Glutamatergic neuron (in vitro differentiated cells): ENCODE measurements around the gene TMBIM1. TPM values are rescaled to one million over a fixed set of nuclear protein-coding genes. Genes with fewer than 3 reads are reported as not detected.
"Not testable (repeated sequence)": the region's sequence is repeated elsewhere in the genome, so short reads cannot be mapped to it uniquely, and the experiment has no call there.

Experiments
- DNase-seq: peaks from one replicate; pipeline ENCODE4 v3.0.0; 2022
- H3K27ac Mint-ChIP-seq: one replicate; pipeline ENCODE4 v1.8.0; 2020; ENCODE audit warnings: mild to moderate bottlenecking, mixed read lengths, inconsistent platforms; ENCODE audit not compliant: unreplicated experiment
- H3K27me3 Mint-ChIP-seq: one replicate; pipeline ENCODE4 v1.8.0; 2020; ENCODE audit warnings: mild to moderate bottlenecking, moderate library complexity, mixed read lengths, inconsistent platforms; ENCODE audit not compliant: unreplicated experiment
- H3K36me3 Mint-ChIP-seq: one replicate; pipeline ENCODE4 v1.8.0; 2020; ENCODE audit warnings: mild to moderate bottlenecking, mixed read lengths, inconsistent platforms; ENCODE audit not compliant: unreplicated experiment
- H3K4me1 Mint-ChIP-seq: one replicate; pipeline ENCODE4 v1.8.0; 2020; ENCODE audit warnings: mild to moderate bottlenecking, low read depth, mixed read lengths, inconsistent platforms; ENCODE audit not compliant: unreplicated experiment
- H3K4me3 Mint-ChIP-seq: one replicate; pipeline ENCODE4 v1.8.0; 2020; ENCODE audit warnings: mild to moderate bottlenecking, mixed read lengths, inconsistent platforms; ENCODE audit not compliant: unreplicated experiment
- H3K9me3 Mint-ChIP-seq: one replicate; pipeline ENCODE4 v1.8.0; 2020; ENCODE audit warnings: mild to moderate bottlenecking, moderate library complexity, mixed read lengths, inconsistent platforms; ENCODE audit not compliant: unreplicated experiment
- total RNA-seq: library from RNA; stranded (reverse); fragmentation: NEBNext Ultra II Directional; extraction: Animal tissue kit (Norgen Biotek cat#: 25700); gene quantifications from one replicate; pipeline ENCODE4 v1.2.1, GENCODE V29; 2021; ENCODE audit not compliant: unreplicated experiment
- TF ChIP-seq, protein P1 (sequence below): fragments of 200-600 bp; sonication (generic); IDR thresholded peaks from one replicate; pipeline ENCODE4 v1.5.0; 2021; ENCODE audit not compliant: partially characterized antibody, unreplicated experiment

TMBIM1 gene
- total RNA-seq, 1 donor from 2014 or later: 1.8 TPM

DNA sequence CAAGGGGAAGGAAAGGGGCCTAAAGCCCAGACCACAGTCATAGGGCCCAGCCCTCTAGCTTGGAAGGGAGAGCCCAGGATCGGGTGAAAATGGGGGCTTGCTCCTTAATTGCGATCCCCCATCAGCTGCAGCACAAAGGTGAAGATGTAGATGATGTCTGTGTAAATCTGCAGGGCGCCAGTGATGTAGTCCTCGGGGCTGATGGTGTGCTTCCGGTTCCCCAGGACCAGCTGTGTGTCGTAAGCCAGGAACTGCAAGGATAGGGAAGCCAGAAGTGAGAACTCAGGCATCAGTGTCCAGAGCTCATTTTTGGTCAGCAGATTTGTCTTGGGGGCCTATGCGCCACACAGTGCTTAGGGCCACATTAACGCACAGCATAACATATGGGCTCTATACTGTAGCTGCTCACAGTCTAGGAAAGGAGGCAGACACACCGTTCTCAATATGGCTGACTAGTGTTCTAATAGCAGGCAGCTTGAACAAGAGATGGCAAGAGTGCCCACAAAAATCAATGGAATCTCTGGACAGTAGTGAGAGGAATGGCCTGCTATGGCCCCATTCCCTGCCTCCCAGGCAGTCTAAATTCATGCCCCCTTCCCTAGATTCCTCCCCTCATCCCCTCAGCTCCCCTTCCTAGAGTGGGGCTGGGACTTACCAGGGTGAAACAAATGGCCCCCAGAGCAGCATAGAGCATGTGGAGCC is 16.8 kb downstream of the TMBIM1 start:
- no peak for DNase-seq
- Mint-ChIP-seq H3K4me1 (peaks cover 29% of the 10 kb centered on the region), H3K27me3 (peaks cover 10% of the 10 kb centered on the region), H3K9me3 (peaks cover 9% of the 10 kb centered on the region), H3K27ac (peak overlapping the region; percentile 90), H3K36me3 (no peaks in the 10 kb centered on the region), H3K4me3 (peak overlapping the region; percentile 55)
- TF ChIP-seq, protein P1, sequence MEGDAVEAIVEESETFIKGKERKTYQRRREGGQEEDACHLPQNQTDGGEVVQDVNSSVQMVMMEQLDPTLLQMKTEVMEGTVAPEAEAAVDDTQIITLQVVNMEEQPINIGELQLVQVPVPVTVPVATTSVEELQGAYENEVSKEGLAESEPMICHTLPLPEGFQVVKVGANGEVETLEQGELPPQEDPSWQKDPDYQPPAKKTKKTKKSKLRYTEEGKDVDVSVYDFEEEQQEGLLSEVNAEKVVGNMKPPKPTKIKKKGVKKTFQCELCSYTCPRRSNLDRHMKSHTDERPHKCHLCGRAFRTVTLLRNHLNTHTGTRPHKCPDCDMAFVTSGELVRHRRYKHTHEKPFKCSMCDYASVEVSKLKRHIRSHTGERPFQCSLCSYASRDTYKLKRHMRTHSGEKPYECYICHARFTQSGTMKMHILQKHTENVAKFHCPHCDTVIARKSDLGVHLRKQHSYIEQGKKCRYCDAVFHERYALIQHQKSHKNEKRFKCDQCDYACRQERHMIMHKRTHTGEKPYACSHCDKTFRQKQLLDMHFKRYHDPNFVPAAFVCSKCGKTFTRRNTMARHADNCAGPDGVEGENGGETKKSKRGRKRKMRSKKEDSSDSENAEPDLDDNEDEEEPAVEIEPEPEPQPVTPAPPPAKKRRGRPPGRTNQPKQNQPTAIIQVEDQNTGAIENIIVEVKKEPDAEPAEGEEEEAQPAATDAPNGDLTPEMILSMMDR: no peak

DNA sequence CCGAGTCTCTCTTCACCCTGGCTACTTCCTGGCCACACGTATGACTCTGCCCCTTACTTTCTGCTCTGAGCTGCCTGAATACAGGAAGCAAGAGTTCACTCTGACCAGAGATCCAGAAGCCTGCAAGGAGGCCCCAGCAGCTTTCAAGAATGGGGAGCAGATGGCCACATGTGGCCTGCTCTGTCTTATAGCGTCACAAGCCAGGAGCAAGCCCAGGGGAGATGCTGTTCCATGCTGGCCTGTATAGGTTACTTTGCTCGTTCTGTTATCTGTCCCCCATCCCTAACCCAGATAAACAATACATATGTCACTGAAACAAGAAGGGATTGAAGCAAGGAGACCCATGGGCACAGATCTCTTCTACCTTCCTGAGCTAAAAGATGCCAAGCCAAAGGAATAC is 17.7 kb downstream of the TMBIM1 start:
- peak overlapping the region; percentile 90 for H3K27ac Mint-ChIP-seq

DNA sequence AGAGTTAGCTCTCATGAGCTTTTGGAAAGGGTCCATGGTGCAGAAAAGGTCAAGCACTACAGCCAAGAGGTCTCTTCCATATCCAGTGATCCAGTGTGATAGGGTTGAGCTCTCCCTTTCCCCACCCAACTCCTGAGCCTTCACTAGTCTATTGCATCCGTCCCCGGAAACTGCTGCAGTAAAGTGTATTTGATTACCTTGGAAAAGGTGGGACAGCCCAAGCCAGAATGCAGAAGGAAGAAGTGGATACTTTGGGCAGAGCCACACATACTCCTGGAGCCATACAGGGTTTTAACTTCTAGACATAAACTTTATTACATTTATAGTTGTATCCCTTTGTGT is 18.4 kb downstream of the TMBIM1 start:
- Mint-ChIP-seq H3K27ac (no peak overlapping the region), H3K27me3 (peaks cover 13% of the 10 kb centered on the region), H3K4me1 (peaks cover 33% of the 10 kb centered on the region), H3K36me3 (no peaks in the 10 kb centered on the region), H3K9me3 (peaks cover 7% of the 10 kb centered on the region), H3K4me3 (peak overlapping the region; percentile 12)
- TF ChIP-seq, protein P1: no peak
- DNase-seq: no peak

More for the DNA sequence above, 17.7 kb downstream of the TMBIM1 start:
- peak overlapping the region; percentile 55 for H3K4me3 Mint-ChIP-seq
- H3K9me3 Mint-ChIP-seq: peaks cover 9% of the 10 kb centered on the region
- peak; percentile 76 for DNase-seq
- peaks cover 29% of the 10 kb centered on the region for H3K4me1 Mint-ChIP-seq
- H3K36me3 Mint-ChIP-seq: no peaks in the 10 kb centered on the region
- TF ChIP-seq, protein P1: no peak
- H3K27me3 Mint-ChIP-seq: peaks cover 13% of the 10 kb centered on the region

DNA sequence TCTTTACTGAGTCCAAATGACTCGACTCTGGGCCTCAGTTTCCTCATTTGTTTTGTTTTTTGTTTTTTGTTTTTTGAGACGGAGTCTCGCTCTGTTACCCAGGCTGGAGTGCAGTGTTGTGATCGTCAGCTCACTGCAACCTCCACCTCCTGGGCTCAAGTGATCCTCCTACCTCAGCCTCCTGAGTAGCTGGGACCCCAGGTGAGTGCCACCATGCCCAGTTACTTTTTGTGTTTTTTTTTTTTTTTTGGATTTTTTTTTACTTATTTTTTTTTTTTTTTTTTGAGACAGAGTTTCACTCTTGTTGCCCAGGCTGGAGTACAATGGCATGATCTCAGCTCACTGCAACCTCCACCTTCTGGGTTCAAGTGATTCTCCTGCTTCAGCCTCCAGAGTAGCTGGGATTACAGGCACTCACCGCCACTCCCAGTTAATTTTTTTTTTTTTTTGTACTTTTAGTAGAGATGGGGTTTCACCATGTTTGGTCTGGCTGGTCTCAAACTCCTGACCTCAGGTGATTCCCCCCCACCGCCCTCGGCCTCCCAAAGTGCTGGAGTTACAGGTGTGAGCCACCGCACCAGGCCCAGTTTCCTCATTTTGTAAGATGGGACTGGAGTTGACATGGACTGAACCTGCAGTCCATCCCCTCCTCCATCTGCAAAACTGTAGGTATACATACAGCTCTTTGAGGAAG is 18.9 kb downstream of the TMBIM1 start:
- not testable (repeated sequence) for H3K9me3 Mint-ChIP-seq, H3K36me3 Mint-ChIP-seq, H3K4me3 Mint-ChIP-seq, H3K27ac Mint-ChIP-seq, DNase-seq
- Mint-ChIP-seq H3K27me3 (peaks cover 13% of the 10 kb centered on the region), H3K4me1 (peaks cover 33% of the 10 kb centered on the region)

DNA sequence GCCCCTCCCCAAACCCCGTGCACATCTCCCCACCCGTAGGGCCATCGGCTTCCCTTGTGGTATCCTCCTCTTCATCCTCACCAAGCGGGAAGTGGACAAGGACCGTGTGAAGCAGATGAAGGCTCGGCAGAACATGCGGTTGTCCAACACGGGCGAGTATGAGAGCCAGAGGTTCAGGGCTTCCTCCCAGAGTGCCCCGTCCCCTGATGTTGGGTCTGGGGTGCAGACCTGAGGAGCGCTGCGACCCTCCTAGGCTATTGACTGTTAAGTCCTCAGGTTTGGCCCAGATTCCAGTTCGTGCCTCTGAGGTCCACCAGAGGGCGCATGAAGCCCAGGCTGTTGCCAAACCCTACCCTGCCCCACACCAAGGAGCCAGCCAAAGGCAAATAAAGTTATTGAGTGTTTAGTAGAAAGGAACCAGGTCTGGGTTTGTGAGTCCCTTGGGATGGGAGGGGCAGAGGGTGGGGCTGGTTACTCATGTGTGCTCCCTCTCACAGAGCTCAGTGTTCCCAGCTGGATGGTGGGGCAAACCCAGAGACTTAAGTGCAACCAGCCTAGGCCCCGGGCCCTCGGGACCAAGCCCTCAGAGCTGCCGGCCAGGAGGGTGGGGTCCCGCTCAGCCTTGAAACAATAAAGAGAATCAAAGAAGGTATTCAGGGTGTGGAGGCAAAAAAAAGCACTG is 19.6 kb downstream of the TMBIM1 start:
- peak overlapping the region; percentile 31 for H3K4me3 Mint-ChIP-seq

More for the DNA sequence above, 19.6 kb downstream of the TMBIM1 start:
- peaks cover 7% of the 10 kb centered on the region for H3K9me3 Mint-ChIP-seq
- no peaks in the 10 kb centered on the region for H3K36me3 Mint-ChIP-seq
- DNase-seq: peak; percentile 86
- H3K27me3 Mint-ChIP-seq: peaks cover 13% of the 10 kb centered on the region
- no peak overlapping the region for H3K27ac Mint-ChIP-seq
- TF ChIP-seq, protein P1: peak; percentile 86
- peaks cover 33% of the 10 kb centered on the region for H3K4me1 Mint-ChIP-seq
